ENCODE measurements around the gene TNC.

TNC gene

DNA sequence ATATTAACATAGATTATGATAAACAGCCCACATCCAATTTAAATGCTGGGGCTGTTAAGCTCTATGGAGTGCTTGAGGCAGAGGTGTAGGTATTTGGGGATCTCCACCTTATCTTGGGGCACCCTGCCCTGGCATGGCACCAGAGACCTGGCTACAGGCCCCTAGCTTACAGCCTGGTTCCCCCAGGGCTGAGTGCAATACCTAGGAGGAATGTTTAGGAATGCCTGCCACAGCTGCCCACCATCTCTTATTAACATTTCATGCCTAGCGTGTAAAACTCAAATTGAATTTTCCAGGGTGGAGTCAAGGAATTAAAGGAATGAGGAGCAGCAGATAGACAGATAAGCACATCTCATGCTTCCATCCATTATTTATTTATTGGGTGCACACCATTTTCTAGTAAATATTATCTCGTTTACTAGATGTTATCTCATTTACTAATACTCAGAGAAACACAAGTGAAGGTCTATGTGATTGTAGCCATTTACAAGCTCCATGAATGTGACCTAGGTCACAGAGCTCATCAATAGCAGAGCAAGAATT lies 131.9 kb downstream of the TNC start:
- in situ Hi-C loops (cut with MboI; ENCODE audit: low sequenced_read_pairs) = no loop called here

- in situ Hi-C loops (cut with MboI; ENCODE audit: low sequenced_read_pairs) = no loop called here
Observed at GRCh38 chr9:114981063-114981462, 136.9 kb downstream of the TNC start.

GRCh38 chr9:114973216-114973615 lies 144.7 kb downstream of the TNC start:
- in situ Hi-C loops (cut with MboI; ENCODE audit: low sequenced_read_pairs) = no loop called here

DNA sequence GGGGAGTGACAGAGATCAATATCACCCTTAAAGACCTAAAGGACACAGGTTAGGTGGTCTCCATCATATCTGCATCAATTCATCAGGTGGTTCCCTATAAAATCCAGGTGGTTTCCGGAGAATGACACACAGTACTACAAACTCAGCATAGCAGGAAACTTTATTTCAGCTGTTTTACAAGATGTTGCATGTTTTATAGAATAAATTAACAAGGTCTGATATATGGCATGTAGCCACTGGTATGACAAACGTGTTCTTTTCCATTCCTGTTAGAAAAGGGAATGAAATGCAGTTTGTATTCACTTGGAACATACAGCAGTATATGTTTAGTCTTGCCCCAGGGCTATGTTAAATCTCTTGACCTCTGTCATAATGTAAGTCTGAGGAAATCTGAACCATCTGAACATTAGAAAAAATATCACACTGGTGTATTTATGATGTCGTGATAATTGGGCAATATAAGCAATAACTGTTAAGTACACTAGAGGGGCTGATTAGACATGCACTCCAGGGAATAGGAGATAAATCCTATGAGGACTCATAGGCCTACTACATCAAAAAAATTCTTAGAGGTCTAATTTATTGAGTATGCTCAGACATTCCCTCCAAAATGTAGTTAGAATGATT lies 145.3 kb downstream of the TNC start:
- in situ Hi-C loops (cut with MboI; ENCODE audit: low sequenced_read_pairs) = no loop called here

Measured in HL-60/S4 (cell line).